Stimulated activated CD8-positive, alpha-beta memory T cell treated with anti-CD3 and anti-CD28 coated beads, Interleukin-7, amount 100 ng/mL, for 24 hours (primary cell): ENCODE results near the gene TPSD1.
"Not testable (repeated sequence)": the region's sequence is repeated elsewhere in the genome, so short reads cannot be mapped to it uniquely, and the experiment has no call there.

Source experiments
- DNase-seq: peaks from one replicate; pipeline ENCODE4 v3.0.0-alpha.2; 2020; ENCODE audit warnings: low read depth

The TPSD1 gene

DNA sequence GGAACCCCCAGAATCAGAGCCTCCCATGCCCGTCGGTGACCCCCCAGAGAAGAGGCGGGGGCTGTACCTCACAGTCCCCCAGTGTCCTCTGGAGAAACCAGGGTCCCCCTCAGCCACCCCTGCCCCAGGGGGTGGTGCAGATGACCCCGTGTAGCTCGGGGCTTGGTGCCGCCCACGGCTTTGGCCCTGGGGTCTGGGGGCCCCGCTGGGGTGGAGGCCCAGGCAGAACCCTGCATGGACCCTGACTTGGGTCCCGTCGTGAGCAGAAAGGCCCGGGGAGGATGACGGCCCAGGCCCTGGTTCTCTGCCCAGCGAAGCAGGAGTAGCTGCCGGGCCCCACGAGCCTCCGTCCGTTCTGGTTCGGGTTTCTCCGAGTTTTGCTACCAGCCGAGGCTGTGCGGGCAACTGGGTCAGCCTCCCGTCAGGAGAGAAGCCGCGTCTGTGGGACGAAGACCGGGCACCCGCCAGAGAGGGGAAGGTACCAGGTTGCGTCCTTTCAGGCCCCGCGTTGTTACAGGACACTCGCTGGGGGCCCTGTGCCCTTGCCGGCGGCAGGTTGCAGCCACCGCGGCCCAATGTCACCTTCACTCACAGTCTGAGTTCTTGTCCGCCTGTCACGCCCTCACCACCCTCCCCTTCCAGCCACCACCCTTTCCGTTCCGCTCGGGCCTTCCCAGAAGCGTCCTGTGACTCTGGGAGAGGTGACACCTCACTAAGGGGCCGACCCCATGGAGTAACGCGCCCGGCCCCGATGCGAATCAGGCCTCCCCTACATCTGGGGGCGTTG lies 34.8 kb upstream of the TPSD1 start:
- no peak for DNase-seq

- DNase-seq, result no peak
These were observed 34.0 kb upstream of the TPSD1 start for GRCh38 chr16:1221628-1222552.

- DNase-seq, result no peak
These were observed 33.1 kb upstream of the TPSD1 start for GRCh38 chr16:1222553-1223354.

GRCh38 chr16:1223355-1224214 lies 32.3 kb upstream of the TPSD1 start:
- no peak for DNase-seq

- no peak for DNase-seq
These were observed 31.3 kb upstream of the TPSD1 start for GRCh38 chr16:1224558-1224957.

DNA sequence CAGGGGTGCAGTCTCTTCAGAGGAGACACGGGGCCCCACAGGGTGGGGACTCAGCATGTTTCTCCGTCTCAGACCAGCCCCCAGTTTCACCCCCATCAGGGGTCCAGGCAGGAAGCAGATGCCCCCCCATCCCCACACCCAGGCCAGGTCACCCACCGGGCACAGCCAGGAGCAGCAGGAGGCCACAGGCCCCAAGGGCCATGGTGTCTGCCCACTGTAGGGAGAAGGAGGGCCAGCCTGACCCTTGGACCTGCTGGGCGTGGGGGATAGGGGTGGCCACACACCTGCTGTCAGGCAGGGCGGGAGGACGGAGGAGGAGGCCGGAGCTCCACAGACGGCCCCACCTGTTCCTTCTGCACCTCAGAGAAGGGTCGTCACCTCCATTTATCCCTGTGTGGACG lies 30.8 kb upstream of the TPSD1 start, which contains the start of gene TPSG1:
Gene TPSG1 (minus strand): TSS at position 218 of the 401 bp plus-strand sequence. CDS start 16 bp downstream, at position 202.
- DNase-seq, result no peak

DNA sequence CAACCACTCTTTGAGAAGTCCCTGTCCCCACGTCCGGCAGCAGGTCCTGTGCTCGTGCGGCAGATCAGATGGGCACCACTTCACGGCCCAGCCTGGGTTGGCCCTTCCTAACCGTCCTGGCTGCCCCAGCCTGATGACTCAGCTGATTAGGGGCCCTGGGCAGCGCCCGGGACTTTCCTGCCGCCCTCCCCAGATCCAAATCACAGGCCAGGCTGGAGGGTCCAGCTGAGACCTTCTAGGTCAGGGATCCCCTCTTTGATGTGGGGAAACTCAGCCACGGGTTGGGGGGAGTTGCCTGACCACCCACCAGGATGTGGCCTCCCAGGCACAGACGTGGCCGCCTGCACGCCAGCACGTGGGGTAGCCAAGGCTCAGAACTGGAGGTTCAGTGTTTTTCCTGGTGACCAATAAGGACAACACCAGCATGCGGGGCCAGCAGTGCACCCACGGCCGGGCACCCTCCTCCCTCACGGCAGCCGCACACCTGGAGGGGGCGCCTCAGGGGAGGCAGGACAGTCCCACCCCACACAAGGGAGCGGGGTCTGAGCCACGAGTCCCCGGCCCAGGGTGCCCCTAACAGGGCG lies 30.0 kb upstream of the TPSD1 start:
- DNase-seq, result not testable (repeated sequence)

- not testable (repeated sequence) for DNase-seq
These were observed 29.2 kb upstream of the TPSD1 start for GRCh38 chr16:1226692-1227091.

- DNase-seq, result not testable (repeated sequence)
These were observed 27.6 kb upstream of the TPSD1 start for GRCh38 chr16:1228227-1228626.

- not testable (repeated sequence) for DNase-seq
These were observed 26.4 kb upstream of the TPSD1 start for GRCh38 chr16:1229476-1229875.

- not testable (repeated sequence) for DNase-seq
These were observed 25.8 kb upstream of the TPSD1 start, which contains the start of gene TPSB2 for GRCh38 chr16:1230084-1230470. TPSB2 (minus strand) TSS chr16:1230184; CDS start chr16:1229951, 233 bp downstream.

DNA sequence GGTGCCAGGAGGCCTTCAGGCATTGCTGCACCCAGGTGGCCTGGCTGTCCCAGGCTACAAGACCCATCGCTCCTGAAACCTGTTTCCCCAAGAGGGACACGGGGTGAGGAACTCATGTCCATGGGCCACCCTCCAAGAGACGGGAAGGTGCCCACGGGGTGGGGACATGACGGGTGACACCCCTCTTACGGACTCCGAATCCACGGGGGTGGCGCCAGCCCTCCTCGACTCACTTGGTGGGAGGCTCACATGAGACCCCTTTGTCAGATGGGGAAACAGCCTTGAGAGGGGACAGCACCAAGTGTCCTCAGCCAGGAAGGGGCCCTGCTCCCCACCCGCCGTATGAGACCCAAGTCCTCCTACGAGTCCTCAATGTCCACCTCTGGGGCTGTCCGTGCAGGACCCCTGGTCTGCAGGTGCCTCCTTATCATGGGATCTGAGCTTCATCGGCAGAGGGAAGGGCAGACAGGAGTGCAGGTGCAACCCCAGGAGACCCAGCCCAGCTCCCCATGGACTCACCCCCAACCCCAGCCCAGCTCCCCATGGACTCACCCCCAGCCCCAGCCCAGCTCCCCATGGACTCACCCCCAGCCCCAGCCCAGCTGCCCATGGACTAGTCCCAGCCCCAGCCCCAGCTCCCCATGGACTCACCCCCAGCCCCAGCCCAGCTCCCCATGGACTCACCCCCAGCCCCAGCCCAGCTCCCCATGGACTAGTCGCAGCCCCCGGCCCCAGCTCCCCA lies 25.2 kb upstream of the TPSD1 start:
- not testable (repeated sequence) for DNase-seq

- not testable (repeated sequence) for DNase-seq
These were observed 24.6 kb upstream of the TPSD1 start for GRCh38 chr16:1231301-1231700.

DNA sequence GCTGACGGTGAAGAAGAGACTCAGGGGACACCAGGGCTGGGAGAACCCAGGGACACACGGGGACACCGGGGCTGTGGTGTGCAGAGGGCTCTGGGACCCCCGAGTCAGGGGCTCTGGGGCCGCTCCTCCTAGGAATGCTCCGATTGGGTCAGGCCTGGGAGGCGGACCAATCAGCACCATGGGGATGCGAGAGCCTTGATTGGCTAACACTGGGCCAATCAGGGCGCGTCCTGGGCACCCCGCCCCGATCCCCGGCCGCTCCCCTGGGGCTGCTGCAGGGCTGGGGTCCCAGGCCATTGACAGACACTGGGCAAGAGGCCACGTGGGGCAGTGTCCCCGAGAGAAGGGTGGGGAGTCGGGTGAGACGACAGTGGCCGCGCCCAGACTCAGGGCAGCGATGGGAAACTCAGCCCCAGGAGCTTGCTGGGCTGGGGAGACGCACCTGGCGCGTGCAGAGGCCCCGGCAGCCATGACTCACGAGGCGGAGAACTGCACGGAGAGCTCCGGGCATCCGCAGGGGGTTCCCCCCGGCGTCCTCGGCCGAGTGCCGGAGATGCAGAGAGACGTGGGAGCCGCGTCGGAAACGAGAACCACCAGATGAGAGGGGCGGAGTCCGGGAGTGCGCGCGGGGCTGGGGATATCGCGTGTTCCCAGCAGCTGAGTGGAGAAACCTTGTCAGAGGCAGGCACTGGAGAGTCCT lies 23.7 kb upstream of the TPSD1 start:
- DNase-seq, result not testable (repeated sequence)

DNA sequence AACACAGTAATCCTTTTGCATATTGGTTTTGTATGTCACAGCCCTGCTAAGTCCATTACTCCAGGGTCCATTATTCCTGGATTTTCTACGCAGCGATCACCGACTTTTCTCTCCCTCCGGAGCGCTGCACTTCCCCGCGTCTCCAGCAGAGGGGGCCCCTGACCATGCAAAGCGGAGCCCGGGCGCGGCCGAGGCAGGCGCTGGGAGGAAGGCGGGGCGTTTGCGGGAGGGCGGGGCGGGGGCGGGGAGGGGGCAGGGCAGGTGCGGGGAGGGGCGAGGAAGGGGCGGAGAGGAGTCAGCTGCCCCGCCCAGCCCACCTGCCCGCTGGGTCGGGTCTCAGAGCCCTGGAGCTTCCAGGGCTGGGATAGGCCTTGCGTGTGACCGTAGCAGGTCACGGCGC lies 19.2 kb upstream of the TPSD1 start:
- DNase-seq, result not testable (repeated sequence)

DNA sequence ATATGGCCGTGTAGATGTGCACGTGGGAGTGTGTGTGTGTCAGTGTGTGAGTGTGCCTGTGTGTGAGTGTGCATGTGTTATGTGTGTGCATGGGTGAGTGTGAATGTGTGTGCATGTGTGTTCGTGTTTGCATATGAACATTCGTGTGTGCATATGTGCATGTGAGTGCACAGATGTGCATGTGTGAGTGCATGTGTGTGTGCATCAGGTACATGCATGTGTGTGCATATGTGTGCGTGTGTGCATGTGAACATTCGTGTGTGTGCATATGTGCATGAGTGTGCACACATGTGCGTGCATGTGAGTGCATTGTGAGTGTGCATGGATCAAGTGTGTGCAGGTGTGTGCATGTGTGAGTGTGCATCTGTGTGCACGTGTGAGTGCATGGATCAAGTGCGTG lies 17.9 kb upstream of the TPSD1 start:
- no peak for DNase-seq

DNA sequence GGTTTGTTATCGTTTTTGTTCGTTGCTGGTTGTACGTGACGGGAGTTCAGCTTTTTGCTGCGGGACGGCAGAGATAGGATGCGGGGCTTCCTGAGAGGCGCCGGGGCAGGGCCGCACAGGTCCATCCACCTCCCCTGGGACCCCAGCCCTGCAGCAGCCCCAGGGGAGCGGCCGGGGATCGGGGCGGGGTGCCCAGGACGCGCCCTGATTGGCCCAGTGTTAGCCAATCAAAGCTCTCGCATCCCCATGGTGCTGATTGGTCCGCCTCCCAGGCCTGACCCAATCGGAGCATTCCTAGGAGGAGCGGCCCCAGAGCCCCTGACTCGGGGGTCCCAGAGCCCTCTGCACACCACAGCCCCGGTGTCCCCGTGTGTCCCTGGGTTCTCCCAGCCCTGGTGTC lies 17.0 kb upstream of the TPSD1 start:
- DNase-seq, result not testable (repeated sequence)

- not testable (repeated sequence) for DNase-seq
These were observed 16.3 kb upstream of the TPSD1 start for GRCh38 chr16:1239575-1239974.

- DNase-seq, result not testable (repeated sequence)
These were observed 15.4 kb upstream of the TPSD1 start, which contains the start of gene TPSAB1 for GRCh38 chr16:1240436-1240835. TPSAB1 (plus strand) TSS chr16:1240705; CDS start chr16:1240939, 234 bp downstream.
